Suprapubic skin (tissue), 4 donors: ENCODE measurements around the gene TMC8. TPM values are rescaled to one million over a fixed set of nuclear protein-coding genes. Genes with fewer than 3 reads are reported as not detected.

ENCODE experiments used
- DNase-seq, 2 donors: peaks; one replicate each; pipeline ENCODE4 v3.0.0-alpha.2; 2019; ENCODE audit warnings: low spot score in 2 of 2
- H3K27ac ChIP-seq: fragments of 200-600 bp; sonication (generic); one replicate; pipeline ENCODE4 v1.5.1; 2019
- H3K27me3 ChIP-seq: fragments of 200-600 bp; sonication (generic); one replicate; pipeline ENCODE4 v1.5.1; 2019
- H3K36me3 ChIP-seq: fragments of 200-600 bp; sonication (generic); one replicate; pipeline ENCODE4 v1.5.1; 2019
- H3K4me1 ChIP-seq: fragments of 200-600 bp; sonication (generic); one replicate; pipeline ENCODE4 v1.5.1; 2019
- H3K4me3 ChIP-seq: fragments of 200-600 bp; sonication (generic); one replicate; pipeline ENCODE4 v1.5.1; 2019; ENCODE audit warnings: mild to moderate bottlenecking
- H3K9me3 ChIP-seq: fragments of 200-600 bp; sonication (generic); one replicate; pipeline ENCODE4 v1.5.1; 2019
- CTCF ChIP-seq, 2 donors: fragments of 200-600 bp in 1 of 2; fragments of 450-650 bp in 1 of 2; sonication (generic) in 1 of 2; IDR thresholded peaks; one replicate each; pipeline ENCODE4 v1.5.1; 2016 to 2019; ENCODE audit warnings: antibody characterized with exemption in 2 of 2, mild to moderate bottlenecking in 1 of 2, moderate library complexity in 1 of 2
- EP300 ChIP-seq: sonication (generic); formaldehyde crosslinking; IDR thresholded peaks from one replicate; pipeline ENCODE4 v1.6.1; 2017; ENCODE audit warnings: antibody characterized with exemption
- POLR2A ChIP-seq, 2 donors: fragments of 450-650 bp; IDR thresholded peaks; one replicate each; pipeline ENCODE4 v1.6.1; 2017; ENCODE audit warnings: antibody characterized with exemption in 2 of 2, mild to moderate bottlenecking in 2 of 2, moderate library complexity in 2 of 2
- POLR2AphosphoS5 ChIP-seq, 3 donors: sonication (generic); formaldehyde crosslinking; IDR thresholded peaks; one replicate each; pipeline ENCODE4 v1.6.1; 2017; ENCODE audit warnings: antibody characterized with exemption in 3 of 3
- WGBS: methylation state at CpG from one replicate; pipeline ENCODE4 v1.1.5; 2018; 5-methylcytosine and 5-hydroxymethylcytosine counted together
- total RNA-seq, 4 donors: library from RNA; depleted of rRNA; stranded (reverse); fragments of >200 nt; gene quantifications; one replicate each; pipeline ENCODE4 v1.1.0, GENCODE V29; 2016

The TMC8 gene
- total RNA-seq, 4 donors from 2014 or later: 0.36 to 6.4 (median 1.8) TPM

GRCh38 chr17:78128551-78129350 is 1.8 kb upstream of the TMC8 start, which contains the start of gene TMC6:
TSS of gene TMC6 (minus strand) at chr17:78128755. CDS start at chr17:78126832, 1,923 bp downstream.
- no peak for TF ChIP-seq POLR2AphosphoS5 (IDR thresholded peaks at IDR 0.05)
- no peak for TF ChIP-seq EP300
- TF ChIP-seq POLR2A (IDR thresholded peaks at IDR 0.05): no peak
- WGBS: 5% methylated on average over 10 of the region's 54 CpGs
- DNase-seq: peak; percentile 77 to 81

GRCh38 chr17:78129351-78130089 is 1.1 kb upstream of the TMC8 start:
- peak overlapping the region; percentile 89 for H3K27ac ChIP-seq
- no peaks in the 10 kb centered on the region for H3K27me3 ChIP-seq
- no peak for TF ChIP-seq EP300
- peaks cover 13% of the 10 kb centered on the region for H3K36me3 ChIP-seq
- H3K9me3 ChIP-seq: no peaks in the 10 kb centered on the region
- DNase-seq: peak in 1 of 2 donors; percentile 63
- H3K4me1 ChIP-seq: peaks cover 79% of the 10 kb centered on the region
- 81% methylated on average over 4 of the region's 4 CpGs for WGBS
- no peak overlapping the region for H3K4me3 ChIP-seq

More at GRCh38 chr17:78128551-78129350, 1.8 kb upstream of the TMC8 start, which contains the start of gene TMC6:
- no peaks in the 10 kb centered on the region for H3K27me3 ChIP-seq
- H3K27ac ChIP-seq: peak within 1 kb of the TSS; percentile 89
- H3K36me3 ChIP-seq: peaks cover 20% of the 10 kb centered on the region
- H3K9me3 ChIP-seq: no peaks in the 10 kb centered on the region
- H3K4me3 ChIP-seq: peak within 1 kb of the TSS; percentile 69
- peaks cover 84% of the 10 kb centered on the region for H3K4me1 ChIP-seq

GRCh38 chr17:78130090-78130436 is 508 bp upstream of the TMC8 start:
- H3K4me3 ChIP-seq: no peak overlapping the region
- no peaks in the 10 kb centered on the region for H3K27me3 ChIP-seq
- peaks cover 74% of the 10 kb centered on the region for H3K4me1 ChIP-seq
- peak in 1 of 2 donors; percentile 63 for DNase-seq
- H3K36me3 ChIP-seq: peaks cover 7% of the 10 kb centered on the region
- TF ChIP-seq CTCF (IDR thresholded peaks at IDR 0.05) (no peak), EP300 (no peak), POLR2AphosphoS5 (IDR thresholded peaks at IDR 0.05) (no peak), POLR2A (IDR thresholded peaks at IDR 0.05) (no peak)
- H3K27ac ChIP-seq: peak overlapping the region; percentile 40
- H3K9me3 ChIP-seq: no peaks in the 10 kb centered on the region
- WGBS: 56% methylated on average over 2 of the region's 5 CpGs

- TF ChIP-seq EP300 (no peak), CTCF (IDR thresholded peaks at IDR 0.05) (no peak), POLR2AphosphoS5 (IDR thresholded peaks at IDR 0.05) (no peak), POLR2A (IDR thresholded peaks at IDR 0.05) (no peak)
- no peaks in the 10 kb centered on the region for H3K36me3 ChIP-seq
- H3K27ac ChIP-seq: peak overlapping the region; percentile 55
- peaks cover 60% of the 10 kb centered on the region for H3K4me1 ChIP-seq
- peak; percentile 57 to 83 for DNase-seq
- H3K27me3 ChIP-seq: no peaks in the 10 kb centered on the region
- H3K9me3 ChIP-seq: no peaks in the 10 kb centered on the region
- 40% methylated on average over 7 of the region's 74 CpGs for WGBS
- peak overlapping the region; percentile 48 for H3K4me3 ChIP-seq
These were observed 857 bp downstream of the TMC8 start for GRCh38 chr17:78131172-78132083.

- TF ChIP-seq POLR2A (IDR thresholded peaks at IDR 0.05) (no peak), EP300 (no peak), CTCF (IDR thresholded peaks at IDR 0.05) (no peak), POLR2AphosphoS5 (IDR thresholded peaks at IDR 0.05) (no peak)
- peak overlapping the region; percentile 48 for H3K4me3 ChIP-seq
- H3K27ac ChIP-seq: peak overlapping the region; percentile 55
- no peaks in the 10 kb centered on the region for H3K27me3 ChIP-seq
- H3K9me3 ChIP-seq: no peaks in the 10 kb centered on the region
- no peaks in the 10 kb centered on the region for H3K36me3 ChIP-seq
- DNase-seq: peak; percentile 78 to 84
- peaks cover 53% of the 10 kb centered on the region for H3K4me1 ChIP-seq
- 8% methylated on average over 21 of the region's 38 CpGs for WGBS
These were observed 1.6 kb downstream of the TMC8 start for GRCh38 chr17:78132084-78132676.
